ENCODE data around the gene SLC17A7.
"Not testable (repeated sequence)": the region's sequence is repeated elsewhere in the genome, so short reads cannot be mapped to it uniquely, and the experiment has no call there.

Gene SLC17A7

DNA sequence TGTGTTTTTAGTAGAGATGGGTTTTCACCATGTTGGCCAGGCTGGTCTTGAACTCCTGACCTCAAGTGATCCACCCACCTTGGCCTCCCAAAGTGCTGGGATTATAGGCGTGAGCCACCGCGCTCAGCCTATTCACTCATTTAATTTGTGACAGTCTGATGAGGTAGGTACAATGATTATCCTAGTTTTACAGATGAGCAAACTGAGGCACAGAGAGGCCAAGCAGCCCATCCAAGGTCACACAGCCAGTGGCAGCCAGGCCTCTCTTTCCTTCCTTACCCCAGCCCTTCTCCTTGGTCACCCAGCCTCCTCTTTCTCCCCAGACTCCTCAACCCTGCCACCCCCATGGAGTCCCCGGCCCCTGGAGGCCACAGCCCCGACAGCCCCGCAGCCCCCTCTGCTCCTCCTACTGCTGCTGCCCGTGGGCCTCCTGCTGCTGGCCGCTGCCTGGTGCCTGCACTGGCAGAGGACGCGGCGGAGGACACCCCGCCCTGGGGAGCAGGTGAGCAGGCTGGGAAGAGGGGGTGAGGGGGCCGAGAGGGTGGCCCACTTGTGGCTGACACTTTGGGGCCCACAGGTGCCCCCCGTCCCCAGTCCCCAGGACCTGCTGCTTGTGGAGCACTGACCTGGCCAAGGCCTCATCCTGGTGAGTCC, 38.8 kb upstream of the SLC17A7 start:
- Histone ChIP-seq H3K27me3 (ENCODE audit: control insufficient read depth, insufficient read depth, low read length) (peaks cover 1% of the 10 kb centered on the region), H3K4me1 (ENCODE audit: control insufficient read depth, insufficient read depth, low read length) (no peaks in the 10 kb centered on the region), H3K9ac (ENCODE audit: low read depth, low read length) (no peak overlapping the region), H3K9me3 (ENCODE audit: control insufficient read depth, insufficient read depth, low read length) (no peaks in the 10 kb centered on the region), H3K4me3 (ENCODE audit: low read depth, low read length) (no peak overlapping the region), H3K36me3 (ENCODE audit: control insufficient read depth, insufficient read depth, low read length) (no peaks in the 10 kb centered on the region)

DNA sequence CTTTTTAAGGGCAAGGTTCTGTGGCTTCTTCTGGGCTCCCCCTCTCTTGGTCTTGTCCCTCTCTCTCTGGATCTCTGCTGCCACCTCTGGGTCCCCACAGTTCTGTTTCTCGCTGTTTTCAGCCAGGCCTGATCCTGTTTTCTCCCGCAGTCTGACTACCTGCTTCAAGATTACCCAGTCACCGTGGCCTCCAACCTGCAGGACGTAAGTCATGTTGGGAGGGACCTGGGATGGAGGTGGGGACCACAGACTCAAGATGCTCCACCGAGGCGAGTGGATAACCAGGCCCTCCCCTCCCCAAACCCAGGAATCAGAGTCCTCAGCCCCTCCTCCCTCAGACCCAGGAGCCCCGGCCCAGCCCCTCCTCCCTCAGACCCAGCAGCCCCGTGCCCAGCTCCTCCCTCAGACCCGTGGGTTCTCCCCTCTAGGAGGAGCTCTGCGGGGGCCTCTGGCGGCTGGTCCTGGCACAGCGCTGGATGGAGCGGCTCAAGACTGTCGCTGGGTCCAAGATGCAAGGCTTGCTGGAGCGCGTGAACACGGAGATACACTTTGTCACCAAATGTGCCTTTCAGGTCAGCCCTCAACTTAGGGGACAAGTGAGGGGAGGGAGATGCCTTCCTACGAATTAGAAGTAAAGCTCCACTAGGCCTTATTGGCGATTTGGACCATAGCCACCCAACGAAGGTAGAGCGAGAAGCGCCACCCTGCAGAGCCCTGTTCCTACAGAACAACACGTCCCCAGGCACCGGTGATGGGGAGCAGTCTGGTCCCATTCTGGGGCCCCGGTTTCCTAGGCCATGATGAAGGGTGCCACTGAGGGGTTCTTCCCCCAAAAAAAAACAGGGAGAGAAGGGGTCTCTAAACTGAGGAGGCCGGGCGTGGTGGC, 34.9 kb upstream of the SLC17A7 start:
- H3K9ac ChIP-seq (ENCODE audit: low read depth, low read length) = no peak overlapping the region
- no peaks in the 10 kb centered on the region for H3K36me3 ChIP-seq (ENCODE audit: control insufficient read depth, insufficient read depth, low read length)
- H3K9me3 ChIP-seq (ENCODE audit: control insufficient read depth, insufficient read depth, low read length) = no peaks in the 10 kb centered on the region
- peak overlapping the region; percentile 43 for H3K4me3 ChIP-seq (ENCODE audit: low read depth, low read length)
- H3K4me1 ChIP-seq (ENCODE audit: control insufficient read depth, insufficient read depth, low read length) = peaks cover 3% of the 10 kb centered on the region
- peaks cover 7% of the 10 kb centered on the region for H3K27me3 ChIP-seq (ENCODE audit: control insufficient read depth, insufficient read depth, low read length)

DNA sequence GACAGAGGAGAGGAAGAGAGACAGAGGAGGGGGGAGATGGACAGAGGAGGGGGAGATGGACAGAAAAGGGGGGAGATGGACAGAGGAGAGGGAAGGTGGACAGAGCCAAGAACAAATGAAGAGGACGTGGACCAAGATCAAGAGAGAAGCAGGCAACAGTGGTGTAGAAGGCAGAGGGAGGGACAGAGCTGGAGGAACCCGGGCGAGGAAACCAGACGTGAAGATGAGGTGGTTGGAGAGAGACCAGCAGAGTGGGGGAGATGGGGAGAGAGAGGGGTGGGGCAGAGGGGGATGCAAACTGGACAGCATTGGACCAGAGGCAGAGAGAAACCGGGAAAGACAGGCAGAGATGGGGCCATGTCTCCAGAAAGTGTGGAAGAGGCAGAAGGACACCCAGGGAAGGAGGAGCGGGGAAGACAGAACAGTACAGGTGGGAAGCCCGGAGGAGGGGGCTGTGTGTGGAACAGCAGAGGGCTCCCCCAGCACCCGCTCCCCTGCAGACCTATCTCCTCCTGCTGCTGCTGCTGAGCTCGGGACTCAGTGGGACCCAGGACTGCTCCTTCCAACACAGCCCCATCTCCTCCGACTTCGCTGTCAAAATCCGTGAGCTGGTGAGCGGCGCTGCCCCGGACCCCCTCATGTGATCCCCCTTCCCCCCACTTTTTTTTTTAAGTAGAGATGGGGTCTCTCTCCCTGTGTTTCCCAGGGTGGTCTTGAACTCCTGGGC, 34.0 kb upstream of the SLC17A7 start:
- H3K9me3 ChIP-seq (ENCODE audit: control insufficient read depth, insufficient read depth, low read length) = no peaks in the 10 kb centered on the region
- peaks cover 2% of the 10 kb centered on the region for H3K36me3 ChIP-seq (ENCODE audit: control insufficient read depth, insufficient read depth, low read length)
- H3K4me3 ChIP-seq (ENCODE audit: low read depth, low read length) = no peak overlapping the region
- H3K9ac ChIP-seq (ENCODE audit: low read depth, low read length) = no peak overlapping the region
- peaks cover 3% of the 10 kb centered on the region for H3K4me1 ChIP-seq (ENCODE audit: control insufficient read depth, insufficient read depth, low read length)
- H3K27me3 ChIP-seq (ENCODE audit: control insufficient read depth, insufficient read depth, low read length) = peaks cover 7% of the 10 kb centered on the region

DNA sequence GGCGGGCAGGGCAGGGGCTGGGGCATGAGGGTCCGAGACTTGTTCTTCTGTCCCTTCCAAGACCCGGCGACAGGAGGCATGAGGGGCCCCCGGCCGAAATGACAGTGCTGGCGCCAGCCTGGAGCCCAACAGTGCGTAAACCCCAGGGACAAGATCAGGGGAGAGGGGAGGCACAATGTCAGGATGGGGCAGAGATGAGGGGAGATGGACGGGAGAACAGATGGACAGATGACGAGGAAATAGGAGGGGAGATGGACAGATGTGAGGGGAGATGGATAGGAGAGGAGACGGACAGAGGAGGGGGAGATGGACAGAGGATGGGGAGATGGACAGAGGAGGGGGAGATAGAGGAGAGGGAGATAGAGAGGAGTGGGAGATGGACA, 33.2 kb upstream of the SLC17A7 start:
- peak overlapping the region; percentile 58 for H3K4me3 ChIP-seq (ENCODE audit: low read depth, low read length)
- H3K9ac ChIP-seq (ENCODE audit: low read depth, low read length) = no peak overlapping the region

DNA sequence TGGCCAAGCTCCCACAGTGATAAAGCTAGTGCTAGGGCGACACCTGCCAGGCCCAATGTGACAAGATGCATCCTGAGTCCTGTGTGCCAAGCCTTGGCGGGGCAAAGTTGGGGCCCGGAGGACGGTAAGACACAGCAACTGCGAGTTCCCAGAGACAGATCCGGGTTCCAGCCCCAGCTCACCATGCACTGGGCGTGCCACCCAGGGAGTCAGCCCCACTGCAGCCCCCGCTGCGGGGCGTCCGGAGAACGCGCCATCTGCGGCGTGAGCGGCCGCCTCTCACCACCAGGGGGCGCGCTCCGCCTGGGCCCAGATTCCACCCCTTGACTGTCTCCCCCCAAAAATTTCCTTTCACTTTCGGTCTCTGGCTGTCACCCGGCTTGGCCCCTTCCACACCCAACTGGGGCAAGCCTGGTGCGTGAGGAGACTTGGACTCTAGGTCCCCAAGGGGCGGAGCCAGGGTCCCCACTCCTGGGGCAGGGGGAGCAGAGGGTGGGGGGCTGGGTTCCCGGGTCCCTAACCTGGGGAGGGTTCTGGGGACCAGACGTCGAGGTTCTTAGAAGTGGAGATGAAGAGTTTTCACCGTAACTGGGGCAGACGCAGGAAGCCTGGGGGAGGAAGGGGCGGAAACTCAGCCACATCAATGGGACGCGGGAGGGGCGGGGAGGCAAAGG, 32.7 kb upstream of the SLC17A7 start, which contains the start of gene FLT3LG:
FLT3LG (plus strand) TSS at position 348 of the 674 bp plus-strand sequence. CDS start 425 bp downstream, outside the sequence.
- Histone ChIP-seq H3K27me3 (ENCODE audit: control insufficient read depth, insufficient read depth, low read length) (peaks cover 7% of the 10 kb centered on the region), H3K9me3 (ENCODE audit: control insufficient read depth, insufficient read depth, low read length) (no peaks in the 10 kb centered on the region), H3K4me3 (ENCODE audit: low read depth, low read length) (peak within 1 kb of the TSS; percentile 58), H3K36me3 (ENCODE audit: control insufficient read depth, insufficient read depth, low read length) (peaks cover 2% of the 10 kb centered on the region), H3K4me1 (ENCODE audit: control insufficient read depth, insufficient read depth, low read length) (peaks cover 3% of the 10 kb centered on the region), H3K9ac (ENCODE audit: low read depth, low read length) (no peak within 1 kb of the TSS)

More for the DNA sequence above, 33.2 kb upstream of the SLC17A7 start:
- H3K27me3 ChIP-seq (ENCODE audit: control insufficient read depth, insufficient read depth, low read length) = peaks cover 7% of the 10 kb centered on the region
- H3K9me3 ChIP-seq (ENCODE audit: control insufficient read depth, insufficient read depth, low read length) = no peaks in the 10 kb centered on the region
- H3K36me3 ChIP-seq (ENCODE audit: control insufficient read depth, insufficient read depth, low read length) = peaks cover 2% of the 10 kb centered on the region
- peaks cover 3% of the 10 kb centered on the region for H3K4me1 ChIP-seq (ENCODE audit: control insufficient read depth, insufficient read depth, low read length)

DNA sequence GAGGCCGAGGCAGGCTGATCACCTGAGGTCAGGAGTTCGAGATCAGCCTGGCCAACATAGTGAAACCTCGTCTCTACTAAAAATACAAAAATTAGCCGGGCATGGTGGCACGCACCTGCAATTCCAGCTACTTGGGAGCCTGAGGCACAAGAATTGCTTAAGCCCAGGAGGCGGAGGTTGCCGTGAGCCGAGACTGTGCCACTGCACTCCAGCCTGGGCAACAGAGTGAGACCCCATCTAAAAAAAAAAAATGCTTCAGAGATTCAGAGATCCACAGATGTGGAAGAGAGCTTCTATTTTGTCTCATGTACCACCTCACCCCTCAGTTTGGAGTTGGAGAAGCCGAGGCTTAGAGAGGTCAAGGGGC, 32.2 kb upstream of the SLC17A7 start:
- H3K4me3 ChIP-seq (ENCODE audit: low read depth, low read length) = peak overlapping the region; percentile 58
- H3K9ac ChIP-seq (ENCODE audit: low read depth, low read length); H3K36me3 ChIP-seq (ENCODE audit: control insufficient read depth, insufficient read depth, low read length); H3K4me1 ChIP-seq (ENCODE audit: control insufficient read depth, insufficient read depth, low read length); H3K9me3 ChIP-seq (ENCODE audit: control insufficient read depth, insufficient read depth, low read length); H3K27me3 ChIP-seq (ENCODE audit: control insufficient read depth, insufficient read depth, low read length): not testable (repeated sequence)

DNA sequence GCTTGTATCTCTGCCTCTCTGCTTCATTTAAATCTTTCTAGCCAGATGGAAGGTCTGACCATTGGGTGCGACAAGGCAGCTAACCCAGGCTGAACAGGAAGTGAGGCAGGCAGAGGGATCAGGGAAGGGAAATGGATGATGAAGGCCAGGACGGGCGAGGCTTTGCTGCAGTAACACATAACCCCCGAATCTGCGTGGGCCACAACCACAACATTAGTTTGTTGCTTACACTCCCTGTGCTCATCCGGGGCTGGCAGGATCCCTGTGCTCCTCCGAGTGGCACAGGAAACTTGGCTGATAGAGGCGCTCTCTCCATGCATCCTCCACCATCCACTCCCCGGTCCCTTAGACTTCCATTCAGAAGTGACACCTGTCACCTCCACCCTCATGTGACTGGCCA, 31.6 kb upstream of the SLC17A7 start:
- Histone ChIP-seq H3K36me3 (ENCODE audit: control insufficient read depth, insufficient read depth, low read length) (peaks cover 2% of the 10 kb centered on the region), H3K9me3 (ENCODE audit: control insufficient read depth, insufficient read depth, low read length) (no peaks in the 10 kb centered on the region), H3K9ac (ENCODE audit: low read depth, low read length) (no peak overlapping the region), H3K4me3 (ENCODE audit: low read depth, low read length) (no peak overlapping the region), H3K27me3 (ENCODE audit: control insufficient read depth, insufficient read depth, low read length) (peaks cover 7% of the 10 kb centered on the region), H3K4me1 (ENCODE audit: control insufficient read depth, insufficient read depth, low read length) (peaks cover 3% of the 10 kb centered on the region)

DNA sequence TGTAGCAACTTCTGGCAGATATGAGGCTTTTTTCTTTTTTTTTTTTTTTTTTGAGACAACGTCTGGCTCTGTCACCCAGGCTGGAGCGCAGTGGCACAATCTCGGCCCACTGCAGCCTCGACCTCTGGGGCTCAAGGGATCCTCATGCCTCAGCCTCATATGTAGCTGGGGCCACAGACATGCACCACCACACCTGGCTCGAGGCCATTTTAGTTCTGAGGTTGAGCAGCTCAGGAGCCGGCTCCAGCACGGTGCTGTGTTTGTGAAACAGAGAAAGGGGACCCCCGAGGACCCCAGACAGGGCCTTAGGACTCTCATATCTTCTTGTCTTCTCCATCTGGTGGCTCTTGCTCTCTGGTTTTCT, 29.3 kb upstream of the SLC17A7 start:
- H3K27me3 ChIP-seq (ENCODE audit: control insufficient read depth, insufficient read depth, low read length) = peaks cover 7% of the 10 kb centered on the region
- peaks cover 5% of the 10 kb centered on the region for H3K36me3 ChIP-seq (ENCODE audit: control insufficient read depth, insufficient read depth, low read length)
- no peak overlapping the region for H3K4me3 ChIP-seq (ENCODE audit: low read depth, low read length)
- H3K9me3 ChIP-seq (ENCODE audit: control insufficient read depth, insufficient read depth, low read length) = no peaks in the 10 kb centered on the region
- H3K9ac ChIP-seq (ENCODE audit: low read depth, low read length) = no peak overlapping the region
- H3K4me1 ChIP-seq (ENCODE audit: control insufficient read depth, insufficient read depth, low read length) = peaks cover 3% of the 10 kb centered on the region

DNA sequence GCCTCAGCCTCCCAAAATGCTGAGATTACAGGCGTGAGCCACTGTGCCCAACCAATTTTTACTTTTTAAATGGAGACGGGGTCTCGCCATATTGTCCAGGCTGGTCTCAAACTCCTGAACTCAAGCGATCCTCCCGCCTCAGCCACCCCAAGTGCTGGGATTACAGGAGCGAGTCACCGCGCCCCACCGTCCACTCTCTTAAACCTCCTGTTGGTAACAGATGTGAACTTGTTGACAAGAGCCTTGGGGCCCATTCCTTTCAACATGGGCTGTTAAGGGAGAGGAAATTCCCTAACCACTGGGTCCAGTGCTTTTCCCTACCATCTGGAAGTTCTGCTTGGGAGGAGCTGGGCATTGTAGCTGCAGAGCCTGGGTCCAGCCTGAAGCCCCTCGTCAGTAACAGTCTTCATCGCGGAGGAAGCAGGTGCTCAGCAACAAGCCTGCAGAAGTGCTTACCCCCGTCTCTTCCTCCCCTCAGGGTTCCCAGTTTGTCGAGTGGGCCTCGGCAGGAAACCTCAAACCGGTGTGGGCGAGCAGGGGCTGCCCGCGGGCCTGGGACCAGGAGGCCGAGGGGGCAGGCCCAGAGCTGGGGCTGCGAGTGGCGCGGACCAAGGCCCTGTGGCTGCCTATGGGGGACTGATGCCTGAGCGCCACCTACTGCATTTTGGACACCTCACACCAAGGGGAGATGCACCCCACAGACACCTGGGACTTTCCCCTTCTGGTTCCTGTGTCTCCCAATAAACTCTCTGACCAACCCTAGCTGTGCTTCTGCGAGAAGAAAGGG, 28.7 kb upstream of the SLC17A7 start:
- H3K9ac ChIP-seq (ENCODE audit: low read depth, low read length) = no peak overlapping the region
- H3K4me1 ChIP-seq (ENCODE audit: control insufficient read depth, insufficient read depth, low read length) = peaks cover 3% of the 10 kb centered on the region
- peaks cover 5% of the 10 kb centered on the region for H3K27me3 ChIP-seq (ENCODE audit: control insufficient read depth, insufficient read depth, low read length)
- H3K36me3 ChIP-seq (ENCODE audit: control insufficient read depth, insufficient read depth, low read length) = peaks cover 5% of the 10 kb centered on the region
- no peak overlapping the region for H3K4me3 ChIP-seq (ENCODE audit: low read depth, low read length)
- H3K9me3 ChIP-seq (ENCODE audit: control insufficient read depth, insufficient read depth, low read length) = no peaks in the 10 kb centered on the region

DNA sequence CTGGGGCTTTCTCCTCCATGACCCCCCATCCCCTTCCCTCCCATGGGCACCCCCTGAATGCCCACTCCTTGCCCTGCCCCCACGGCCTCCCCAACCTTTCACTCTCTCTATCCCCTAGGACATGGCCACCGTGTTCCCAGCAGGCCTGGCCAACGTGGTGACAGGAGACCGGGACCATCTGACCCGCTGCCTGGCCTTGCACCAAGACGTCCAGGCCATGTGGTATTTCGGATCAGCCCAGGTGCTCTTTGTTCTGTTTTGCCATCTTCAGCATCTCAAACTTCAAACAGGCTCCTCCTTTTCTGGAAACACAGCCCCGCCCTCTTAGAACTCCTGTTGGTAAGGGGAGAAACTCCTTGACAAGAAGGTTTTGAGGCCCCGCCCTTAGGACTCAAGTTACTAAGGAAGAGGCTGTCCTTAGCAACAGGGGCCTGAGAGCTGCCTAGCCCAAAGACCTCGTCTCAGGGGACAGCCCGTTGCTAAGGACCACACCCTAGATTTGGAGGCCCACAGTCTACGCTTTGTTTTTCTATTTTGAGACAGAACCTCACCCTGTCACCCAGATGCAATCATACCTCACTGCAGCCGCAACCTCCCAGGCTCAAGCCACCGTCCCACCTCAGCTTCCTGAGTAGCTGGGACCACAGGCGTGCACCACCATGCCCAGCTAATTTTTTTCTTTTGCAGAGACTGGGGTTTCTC, 27.6 kb upstream of the SLC17A7 start:
- Histone ChIP-seq H3K4me1 (ENCODE audit: control insufficient read depth, insufficient read depth, low read length) (no peaks in the 10 kb centered on the region), H3K9ac (ENCODE audit: low read depth, low read length) (no peak overlapping the region), H3K4me3 (ENCODE audit: low read depth, low read length) (no peak overlapping the region), H3K36me3 (ENCODE audit: control insufficient read depth, insufficient read depth, low read length) (peaks cover 8% of the 10 kb centered on the region), H3K27me3 (ENCODE audit: control insufficient read depth, insufficient read depth, low read length) (no peaks in the 10 kb centered on the region), H3K9me3 (ENCODE audit: control insufficient read depth, insufficient read depth, low read length) (no peaks in the 10 kb centered on the region)
